ENCODE results near the gene RNF157.
"Not testable (repeated sequence)": the region's sequence is repeated elsewhere in the genome, so short reads cannot be mapped to it uniquely, and the experiment has no call there.

RNF157 gene

DNA sequence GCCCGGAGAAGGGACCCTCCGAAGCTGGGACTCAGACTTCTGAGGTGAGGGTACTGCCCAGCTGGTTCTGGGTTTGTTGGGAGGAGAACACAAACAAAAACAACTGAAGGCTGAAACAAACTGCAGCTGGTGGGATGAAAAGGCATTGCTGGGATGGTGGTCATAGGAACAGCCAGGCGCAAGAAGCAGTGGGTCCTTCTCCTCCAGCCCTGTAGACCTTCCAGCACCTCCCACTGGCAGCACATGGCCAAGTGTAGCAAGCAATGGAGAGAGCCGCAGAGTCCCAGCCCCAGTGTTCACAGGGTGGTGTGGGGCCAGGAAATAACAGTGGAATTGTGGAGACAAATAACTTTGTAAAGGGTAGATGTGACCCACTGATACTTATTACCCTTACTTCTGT, 50.6 kb downstream of the RNF157 start:
- no peak for DNase-seq (ENCODE audit: low spot score)

DNA sequence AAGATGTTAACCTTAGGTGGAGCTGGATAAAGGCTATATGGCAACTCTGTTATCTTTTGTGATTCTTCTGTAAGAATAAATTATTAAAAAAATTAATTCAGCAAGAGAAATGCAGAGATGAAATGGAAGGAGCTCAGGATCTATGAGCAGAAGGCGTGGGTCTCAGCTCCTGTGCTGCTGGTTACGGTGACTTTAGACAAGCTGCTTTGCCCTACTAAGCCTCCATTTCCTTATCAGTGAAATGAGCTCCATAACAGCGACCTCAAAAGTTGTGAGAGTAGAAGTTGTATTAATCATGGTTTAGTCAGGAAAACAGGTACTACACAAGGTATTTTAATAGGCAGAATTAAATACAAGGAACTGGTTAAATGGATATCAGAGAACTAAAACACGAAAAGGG, 51.0 kb downstream of the RNF157 start:
- no peak for DNase-seq (ENCODE audit: low spot score)

DNA sequence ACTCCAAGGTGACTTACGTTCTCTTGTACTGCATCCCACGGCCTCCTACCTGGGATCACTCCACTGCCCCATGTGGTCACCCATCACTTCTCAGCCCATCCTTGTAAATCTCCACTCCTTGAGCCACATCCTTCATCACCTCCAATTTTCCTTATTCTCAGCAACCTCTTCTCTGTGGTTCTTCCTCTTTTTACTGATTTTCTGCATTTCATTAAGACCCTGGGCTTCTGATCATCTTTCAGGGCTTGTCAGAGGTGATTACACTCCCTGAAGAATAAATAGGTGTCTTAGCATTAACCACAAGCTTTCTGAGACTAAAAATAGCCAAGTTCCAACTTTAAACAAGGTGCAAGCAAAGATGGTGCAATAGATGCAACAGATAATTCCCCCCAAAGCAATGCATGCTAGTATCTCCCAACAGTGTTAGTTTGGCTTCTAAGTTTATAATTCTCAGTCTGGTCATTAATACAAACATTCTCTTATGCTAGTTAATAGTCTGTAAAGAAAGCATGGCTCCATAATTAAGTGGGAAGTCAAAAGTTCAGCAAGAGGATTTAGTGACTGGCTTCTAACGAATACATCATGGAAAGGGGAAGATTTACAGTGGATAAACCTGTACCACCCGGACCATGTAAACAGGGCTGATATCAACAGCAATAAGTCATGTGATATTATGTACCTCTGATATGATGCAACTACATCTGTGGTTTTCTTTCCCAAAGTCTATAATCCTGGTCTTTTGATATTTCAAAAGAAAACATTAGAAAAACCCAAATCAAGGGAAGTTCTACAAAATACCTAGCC, 51.9 kb downstream of the RNF157 start:
- DNase-seq (ENCODE audit: low spot score), result no peak

DNA sequence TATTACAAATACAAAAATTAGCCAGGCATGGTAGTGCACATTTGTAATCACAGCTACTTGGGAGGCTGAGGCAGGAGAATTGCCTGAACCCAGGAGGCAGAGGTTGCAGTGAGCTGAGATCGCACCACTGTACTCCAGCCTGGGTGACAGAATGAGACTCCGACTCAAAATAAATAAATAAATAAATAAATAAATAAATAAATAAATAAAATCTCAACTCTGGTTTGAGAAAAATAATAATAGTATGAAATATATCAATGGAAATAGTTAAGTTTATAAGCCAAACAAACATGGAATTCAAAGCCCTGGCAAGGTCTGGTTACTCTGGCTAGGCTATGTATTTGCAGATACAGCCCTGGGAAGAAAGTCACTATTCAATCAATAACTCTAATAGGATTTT, 53.5 kb downstream of the RNF157 start:
- DNase-seq (ENCODE audit: low spot score), result not testable (repeated sequence)

DNA sequence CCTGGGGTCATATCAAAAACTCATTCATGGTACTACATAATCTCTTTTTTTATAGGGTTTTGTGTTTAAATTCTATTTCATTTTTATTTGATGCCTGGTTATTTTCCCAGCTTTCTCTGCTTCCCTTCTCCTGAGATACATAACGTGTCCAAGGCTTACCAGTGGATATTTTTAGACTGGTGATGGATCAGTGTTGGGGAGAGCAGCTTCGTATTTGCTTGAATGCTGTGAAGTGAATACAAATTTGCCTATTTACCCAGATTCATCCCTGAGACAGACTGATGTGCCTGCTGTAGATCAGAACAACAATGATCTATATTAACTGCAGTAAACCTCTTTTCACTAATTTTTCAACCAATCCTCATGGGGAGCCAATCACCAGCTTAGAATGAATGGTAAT, 56.0 kb downstream of the RNF157 start:
- DNase-seq (ENCODE audit: low spot score), result no peak

DNA sequence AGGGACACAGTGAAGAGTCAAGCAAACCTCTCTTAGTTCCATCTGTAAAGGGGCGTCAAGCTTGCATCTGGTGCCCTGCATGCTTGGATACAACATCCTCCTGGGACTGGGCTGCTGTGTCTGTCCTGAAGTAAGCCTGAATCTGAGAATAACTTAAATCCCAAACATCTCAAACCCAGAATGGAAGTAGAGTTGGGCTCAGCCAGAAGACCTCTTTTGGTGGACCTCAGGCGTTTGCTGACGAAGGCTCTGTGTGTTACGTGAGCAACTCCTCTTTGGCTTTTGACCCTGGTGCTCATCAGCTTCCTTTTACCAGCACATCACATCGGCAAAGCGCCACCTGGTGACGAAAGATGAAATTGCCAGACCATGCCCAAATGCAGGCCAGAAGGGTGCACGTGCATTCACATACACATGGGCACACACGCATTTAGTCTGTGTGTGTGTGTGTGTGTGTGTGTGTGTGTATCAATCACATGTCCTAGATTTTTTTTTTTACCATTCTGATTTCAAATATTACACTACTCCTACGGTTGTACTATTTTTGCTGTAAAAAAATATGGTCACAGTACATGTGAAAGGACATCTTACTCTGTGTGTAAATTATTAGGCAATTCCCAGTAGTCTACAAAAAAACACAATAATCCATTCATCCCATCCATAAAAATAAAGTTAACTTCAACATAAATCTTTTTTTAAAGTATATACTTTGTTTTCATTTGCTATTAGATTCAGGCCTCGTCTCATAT, 58.1 kb downstream of the RNF157 start:
- DNase-seq (ENCODE audit: low spot score), result peak; percentile 87

DNA sequence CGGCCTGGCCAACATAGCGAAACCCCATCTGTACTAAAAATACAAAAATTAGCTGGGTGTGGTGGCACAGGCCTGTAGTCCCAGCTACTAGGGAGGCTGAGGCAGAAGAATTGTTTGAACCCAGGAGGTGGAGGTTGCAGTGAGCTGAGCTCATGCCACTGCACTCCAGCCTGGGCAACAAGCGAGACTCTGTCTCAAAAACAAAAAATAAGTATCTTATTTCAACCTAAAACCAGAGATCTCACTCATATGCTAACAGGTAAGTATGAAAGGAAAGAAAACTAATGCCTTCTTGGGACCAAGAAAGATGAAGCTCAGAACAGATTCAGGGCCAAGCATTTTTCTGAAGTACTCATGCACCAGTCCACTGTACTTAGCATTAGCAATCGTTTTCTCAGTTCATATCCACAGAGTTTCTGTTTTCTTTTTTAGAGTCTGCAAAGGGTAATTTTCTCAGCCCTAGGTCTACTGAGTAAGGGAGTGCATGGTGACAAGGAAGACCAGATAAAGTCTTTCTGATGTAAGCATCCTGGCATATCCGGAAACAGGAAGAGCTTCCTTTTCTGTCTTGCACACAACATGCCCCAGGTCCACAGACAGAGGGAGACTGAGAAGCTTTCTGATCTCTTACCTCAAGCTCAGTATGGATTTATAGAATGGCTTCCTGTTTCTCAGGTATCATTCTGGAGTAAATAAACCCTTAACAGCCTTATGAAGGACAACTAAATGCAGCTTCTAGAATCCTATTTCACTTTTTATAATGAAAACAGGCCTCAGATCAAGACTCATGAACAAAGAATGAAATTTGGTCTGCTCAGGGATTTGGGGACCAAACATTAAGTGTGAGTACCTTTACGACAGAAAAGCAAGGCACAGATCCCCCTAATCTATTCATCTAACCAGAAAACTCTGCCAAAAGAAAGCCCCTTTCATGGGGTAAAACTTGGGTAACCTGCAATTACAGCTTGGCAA, 60.5 kb downstream of the RNF157 start:
- DNase-seq (ENCODE audit: low spot score), result peak; percentile 26

DNA sequence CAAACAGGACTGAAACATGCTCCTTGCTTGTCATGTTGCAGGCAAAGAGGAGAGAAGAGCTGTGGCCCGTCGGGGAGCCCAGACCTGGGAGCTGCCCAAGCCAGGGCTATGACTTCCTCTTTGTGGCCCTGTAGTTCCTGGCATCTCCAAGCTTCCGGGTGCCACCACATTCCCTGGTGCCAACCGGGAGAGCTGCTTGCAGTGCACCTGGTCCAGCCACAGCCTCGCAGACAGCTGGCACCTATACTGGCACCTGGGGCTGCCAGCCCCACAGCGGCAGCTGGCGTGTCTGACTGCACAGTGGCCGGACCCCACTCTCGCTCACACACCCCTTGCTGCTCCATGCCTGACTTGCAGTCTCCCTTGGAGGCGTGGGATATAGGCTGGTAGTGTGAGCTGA, 62.2 kb downstream of the RNF157 start:
- DNase-seq (ENCODE audit: low spot score), result no peak

DNA sequence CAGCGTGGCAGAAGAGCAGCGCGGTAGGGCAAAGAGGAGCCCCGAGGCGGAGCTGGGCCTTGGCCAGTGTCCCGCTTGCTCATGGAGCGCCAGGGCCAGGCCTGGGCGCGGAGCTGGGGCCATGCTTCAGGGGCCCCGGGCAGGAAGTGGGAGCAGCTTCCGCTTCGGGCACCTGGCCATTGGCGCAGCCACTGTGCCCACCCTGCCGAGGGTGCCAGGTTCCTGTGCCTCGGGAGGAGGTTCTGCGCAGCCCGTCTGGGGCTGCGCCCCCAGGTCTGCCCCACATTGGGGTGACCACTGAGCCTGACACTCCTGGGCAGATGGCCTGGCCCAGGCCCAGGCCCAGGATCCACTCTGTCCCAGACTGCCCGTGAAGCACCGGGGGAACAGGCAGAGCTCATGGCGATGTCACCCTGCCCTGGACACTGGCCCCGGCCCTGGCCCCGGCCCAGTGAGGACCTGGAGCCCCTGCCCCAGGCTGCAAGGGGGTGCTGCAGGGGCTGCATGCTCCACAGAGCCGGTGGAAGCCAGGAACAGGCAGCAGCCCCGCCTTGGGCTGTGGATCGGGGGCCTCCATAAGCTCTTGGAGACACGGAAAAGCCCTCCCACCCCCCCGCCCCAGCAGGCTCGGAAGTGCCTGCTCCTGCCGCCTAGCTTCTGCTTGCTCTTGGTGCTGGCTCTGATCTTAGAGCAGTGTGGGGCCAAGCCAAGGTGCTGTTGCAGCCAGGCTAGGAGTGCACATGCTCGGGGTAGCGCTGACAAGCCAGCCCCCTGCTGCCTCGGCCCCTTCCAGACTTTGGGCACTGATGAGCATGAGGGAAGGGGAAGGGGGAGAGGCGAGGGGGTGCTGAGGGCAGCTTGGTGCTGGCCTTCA, 63.4 kb downstream of the RNF157 start:
- no peak for DNase-seq (ENCODE audit: low spot score)

DNA sequence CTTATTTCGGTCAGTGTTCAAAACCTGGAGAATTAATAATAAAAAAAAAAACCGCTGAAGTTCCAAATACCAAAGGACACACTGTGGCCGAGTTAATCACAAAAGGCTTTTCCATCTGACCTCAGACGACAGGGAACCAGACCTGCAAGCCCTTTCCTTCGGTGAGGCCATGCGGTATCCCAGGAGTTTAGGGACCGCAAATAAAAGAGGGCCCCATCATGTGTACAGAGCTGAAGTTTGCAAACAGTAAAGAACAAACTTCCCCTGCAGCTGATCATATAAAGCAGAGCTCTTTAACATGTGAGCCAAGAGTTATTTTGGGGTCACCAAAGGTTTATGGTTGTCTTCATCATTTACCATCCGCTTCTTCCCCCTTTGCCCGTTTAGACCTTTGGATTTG, 66.3 kb downstream of the RNF157 start:
- no peak for DNase-seq (ENCODE audit: low spot score)

DNA sequence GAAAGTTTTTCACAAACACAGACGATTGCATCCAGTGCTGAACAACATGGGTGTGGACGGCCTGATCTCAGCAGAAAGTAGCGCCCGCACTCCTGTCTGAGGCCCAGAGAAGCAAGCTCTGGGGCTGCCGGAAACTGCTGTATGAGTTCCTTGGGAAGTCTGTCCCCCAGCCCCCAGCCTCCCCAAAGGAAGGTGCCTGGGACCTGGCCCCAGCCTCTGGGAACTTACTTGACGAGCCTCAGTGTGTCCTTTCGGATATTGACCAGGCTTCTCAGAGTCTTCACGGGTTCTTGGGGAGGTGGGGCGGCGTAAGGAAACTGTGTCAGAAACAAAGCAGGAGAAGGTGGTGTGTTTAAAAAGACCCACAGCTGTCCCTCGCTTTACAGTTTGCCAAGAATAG, 66.8 kb downstream of the RNF157 start:
- no peak for DNase-seq (ENCODE audit: low spot score)

DNA sequence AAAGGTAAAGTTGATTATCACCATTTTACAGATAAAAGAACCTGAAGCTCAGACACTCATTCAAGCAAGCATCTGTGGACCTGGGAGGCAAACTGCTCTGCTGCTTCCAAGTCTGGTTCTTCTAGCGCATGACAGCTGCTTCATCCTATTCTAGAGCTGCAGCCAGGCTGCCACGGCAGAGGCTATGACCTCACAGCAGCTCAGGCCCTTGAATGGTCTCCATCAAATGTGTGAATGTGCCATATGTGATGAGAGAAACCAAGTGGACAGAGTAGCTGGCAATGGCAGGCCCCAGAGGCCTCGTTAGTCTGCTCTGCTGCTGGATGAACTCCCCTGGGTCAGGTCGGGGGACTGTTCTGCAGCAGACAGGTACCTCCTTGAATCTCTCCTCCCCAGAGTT, 68.6 kb downstream of the RNF157 start:
- no peak for DNase-seq (ENCODE audit: low spot score)

DNA sequence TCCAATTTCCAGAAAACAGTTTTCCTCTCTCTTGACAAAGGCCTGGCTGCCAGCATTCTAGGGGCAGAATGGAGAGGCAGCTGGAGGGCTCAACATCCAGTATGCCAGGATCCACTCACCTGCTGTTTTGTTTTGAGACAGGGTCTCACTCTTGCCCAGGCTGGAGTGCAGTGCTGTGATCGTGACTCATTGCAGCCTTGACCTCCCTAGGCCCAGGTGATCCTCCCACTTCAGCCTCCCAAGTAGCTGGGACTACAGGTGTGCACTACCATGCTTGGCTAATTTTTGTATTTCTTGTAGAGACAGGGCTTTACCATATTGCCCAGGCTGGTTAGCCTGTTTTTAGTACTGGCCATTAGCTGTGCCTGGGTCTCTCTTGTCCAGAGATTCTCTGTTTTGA, 70.2 kb downstream of the RNF157 start:
- DNase-seq (ENCODE audit: low spot score), result no peak

DNA sequence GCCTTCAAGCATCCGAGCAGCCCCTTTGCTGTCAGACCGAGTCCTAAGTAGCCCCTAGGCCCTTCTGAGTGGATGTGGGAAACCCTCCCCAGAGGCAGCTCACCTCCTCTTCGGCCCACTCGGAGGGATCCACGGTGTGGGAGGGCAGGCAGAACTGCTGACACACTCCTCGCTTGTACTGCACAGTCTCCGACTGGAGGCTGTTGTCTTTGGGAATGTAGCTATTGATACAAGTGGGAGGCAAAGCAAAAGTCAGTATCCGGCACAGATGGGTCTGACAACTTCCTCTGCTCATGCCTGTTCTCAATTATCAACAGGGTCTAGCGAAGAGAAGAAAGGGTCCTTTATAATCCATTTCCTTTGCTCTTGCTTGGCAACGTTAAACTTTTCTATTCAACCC, 73.4 kb downstream of the RNF157 start:
- no peak for DNase-seq (ENCODE audit: low spot score)

DNA sequence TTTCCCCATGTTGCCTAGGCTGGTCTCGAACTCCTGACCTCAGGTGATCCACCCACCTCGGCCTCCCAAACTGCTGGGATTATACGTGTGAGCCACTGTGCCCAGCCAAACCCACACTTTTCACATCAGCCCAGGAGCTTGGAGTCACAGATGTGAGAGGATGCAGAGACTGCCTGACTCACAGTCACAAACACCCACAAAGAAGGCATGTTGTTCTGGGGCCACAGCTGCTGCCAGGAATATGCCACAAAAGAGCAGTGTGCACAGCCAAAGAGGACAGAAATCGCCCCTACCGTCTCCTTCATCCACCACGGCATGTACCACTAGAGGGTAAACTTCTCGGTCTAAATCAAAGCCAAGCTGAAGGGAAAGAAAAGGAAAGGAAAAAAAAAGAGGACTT, 74.1 kb downstream of the RNF157 start:
- no peak for DNase-seq (ENCODE audit: low spot score)

DNA sequence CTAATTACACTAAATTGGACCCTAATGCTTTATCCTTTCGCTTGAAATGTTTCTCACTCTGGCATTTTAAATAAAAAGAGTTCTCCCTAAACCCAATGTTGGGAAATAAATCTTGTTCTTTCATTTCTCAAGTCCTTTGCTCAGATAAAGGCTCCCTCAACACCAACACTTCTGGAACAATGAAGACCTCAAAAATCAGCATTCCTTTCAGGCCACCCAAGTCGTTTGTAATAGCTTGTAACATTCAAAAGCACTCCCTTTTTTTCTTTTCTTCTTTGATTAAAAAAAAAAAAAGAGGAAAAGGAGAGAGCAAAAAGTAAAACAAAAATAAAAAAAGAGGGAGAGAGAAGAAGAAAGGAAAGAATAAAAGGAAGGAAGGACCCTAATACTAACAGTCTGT, 76.0 kb downstream of the RNF157 start:
- DNase-seq (ENCODE audit: low spot score), result no peak

DNA sequence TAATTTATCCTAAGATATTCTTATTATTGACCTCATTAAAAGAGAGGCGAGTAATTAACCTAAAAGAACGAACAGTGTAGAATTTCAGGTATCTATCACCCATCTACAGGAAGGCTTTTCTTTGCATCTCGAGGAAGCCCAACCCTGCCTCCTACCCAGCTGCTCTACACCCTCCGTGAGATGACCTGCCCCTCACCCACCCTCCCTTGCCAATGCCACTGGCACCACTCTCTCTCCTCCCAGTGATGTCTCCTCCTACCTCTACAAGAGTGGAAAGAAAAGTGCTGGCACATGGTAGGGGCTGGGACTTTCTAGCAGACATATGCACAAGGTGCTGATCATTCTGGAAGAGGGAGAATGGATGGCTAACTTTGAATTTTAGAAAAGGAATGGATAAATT, 76.4 kb downstream of the RNF157 start:
- DNase-seq (ENCODE audit: low spot score), result no peak

DNA sequence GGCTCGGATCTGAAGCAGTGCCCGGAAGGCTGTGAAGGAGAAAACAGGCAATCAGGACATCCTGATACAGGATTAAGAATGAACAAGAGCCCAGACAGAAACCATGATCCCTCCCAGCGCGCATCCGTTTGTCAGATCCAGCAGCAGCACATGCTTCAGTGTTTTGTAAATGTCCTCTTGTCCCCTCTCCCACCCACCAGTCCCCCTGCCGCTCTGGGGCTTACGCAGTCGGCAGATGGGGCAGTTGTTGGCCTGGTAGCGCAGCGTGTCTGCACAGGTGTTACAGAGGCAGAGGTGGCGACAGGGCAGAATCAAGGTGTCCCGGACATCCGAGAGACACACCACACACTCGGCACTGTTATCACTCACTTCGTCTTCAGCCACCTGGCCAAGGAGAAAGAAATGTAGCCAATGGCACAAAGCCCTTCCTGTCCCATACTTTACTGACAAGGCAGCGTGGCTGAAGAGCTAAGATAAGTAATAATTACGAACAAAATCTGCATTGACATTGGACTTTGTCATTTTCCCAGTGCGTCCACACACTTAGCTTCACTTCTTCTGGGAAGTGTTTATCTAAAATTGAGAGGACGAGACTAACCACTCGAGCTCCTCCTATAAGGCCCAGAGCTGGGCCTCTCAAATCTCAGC, 78.5 kb downstream of the RNF157 start:
- DNase-seq (ENCODE audit: low spot score), result no peak

DNA sequence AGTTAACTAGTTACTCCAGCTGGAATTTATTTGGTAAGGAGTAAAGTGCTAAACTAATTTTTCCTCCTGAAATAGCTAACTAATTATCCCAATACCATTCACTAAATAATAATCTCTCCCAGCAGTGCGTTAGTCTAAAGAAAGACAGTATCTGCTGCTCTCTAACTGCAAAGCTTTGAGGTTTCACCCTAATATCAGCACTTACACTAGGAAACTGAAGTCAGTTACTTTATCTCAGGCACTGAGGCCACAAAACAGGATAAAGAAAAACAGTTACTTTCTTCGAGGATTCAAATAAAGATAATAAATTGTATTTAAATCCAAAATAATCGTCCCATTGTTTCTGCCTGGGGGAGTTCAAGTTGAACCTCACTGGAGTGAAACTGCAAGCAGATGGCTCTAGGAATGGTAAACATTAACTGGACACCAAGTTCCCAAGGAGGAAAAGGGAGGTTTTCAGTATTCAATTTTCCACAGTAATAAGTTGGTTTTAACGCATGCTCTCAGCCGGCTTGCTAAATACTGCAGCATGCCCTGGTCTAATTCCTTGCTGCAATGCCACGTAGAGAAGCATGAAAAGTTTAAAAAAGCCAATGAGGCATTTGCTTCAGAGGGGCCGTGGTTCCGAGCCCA, 79.3 kb downstream of the RNF157 start:
- DNase-seq (ENCODE audit: low spot score), result no peak

DNA sequence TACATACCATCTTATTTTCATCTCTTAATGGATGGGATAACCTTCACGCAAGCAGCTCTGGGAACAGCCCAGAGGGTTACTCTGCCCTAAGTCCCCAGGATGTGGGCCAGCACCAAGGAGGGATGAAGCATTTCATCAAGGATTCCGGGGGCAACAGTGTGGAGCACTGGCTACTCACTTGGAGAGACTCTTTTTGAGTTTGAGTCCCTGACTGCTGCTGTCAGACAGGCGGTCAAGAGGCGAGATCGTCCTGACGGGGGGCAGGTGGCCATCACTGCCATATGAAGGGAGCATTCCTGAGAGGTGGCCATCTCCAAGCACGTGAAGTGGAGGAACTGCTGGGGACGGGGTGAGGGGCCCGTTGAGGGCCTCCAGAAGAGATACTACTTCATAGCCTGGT, 81.1 kb downstream of the RNF157 start:
- DNase-seq (ENCODE audit: low spot score), result no peak

DNA sequence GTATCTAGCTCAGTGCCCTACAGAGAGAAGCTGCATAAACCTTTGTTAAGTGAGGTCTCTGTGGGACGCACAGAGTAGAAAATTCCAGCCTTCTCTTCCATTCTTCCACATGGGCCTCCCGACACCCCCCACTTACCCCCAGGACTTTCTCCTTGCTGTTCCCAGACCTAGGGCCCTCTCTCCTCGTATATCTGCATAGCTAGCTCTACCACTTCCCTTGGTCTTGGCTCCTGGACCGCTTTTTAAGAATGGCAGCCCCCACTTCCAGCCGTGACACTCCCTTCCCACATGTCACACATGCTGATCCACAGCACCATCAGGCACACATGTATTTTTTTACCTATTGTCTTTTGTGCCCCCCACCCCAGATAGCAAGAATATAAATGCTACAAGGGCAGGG, 82.5 kb downstream of the RNF157 start:
- DNase-seq (ENCODE audit: low spot score), result no peak

All from kidney capillary endothelial cell (primary cell).